NCI-H128 (cell line): Measurements from ENCODE around the gene SOCS1.

ENCODE experiments used
- DNase-seq: peaks from one replicate; lab custom pipeline; 2025; ENCODE audit not compliant: unreplicated experiment; lab: John Stamatoyannopoulos, UW

The SOCS1 gene

DNA sequence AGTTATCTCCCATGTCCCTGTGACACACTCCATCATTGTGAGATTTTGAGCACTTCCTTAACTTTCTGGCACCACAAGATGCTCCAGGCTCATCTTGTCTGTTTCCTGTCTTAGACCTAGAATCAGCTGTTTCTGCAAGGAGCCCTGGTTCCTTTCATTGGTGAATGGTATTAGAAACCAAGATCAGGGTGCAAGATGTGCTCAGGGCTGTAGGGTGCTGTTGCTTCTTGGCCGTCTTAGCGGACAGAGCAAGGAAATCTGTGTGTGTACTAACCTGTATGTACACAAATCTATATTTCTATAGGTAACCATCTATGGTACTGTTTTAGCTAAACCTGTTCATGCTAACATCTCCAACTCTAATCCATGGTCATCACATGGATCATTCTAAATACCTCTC lies 33.2 kb upstream of the SOCS1 start:
- DNase-seq = no peak

DNA sequence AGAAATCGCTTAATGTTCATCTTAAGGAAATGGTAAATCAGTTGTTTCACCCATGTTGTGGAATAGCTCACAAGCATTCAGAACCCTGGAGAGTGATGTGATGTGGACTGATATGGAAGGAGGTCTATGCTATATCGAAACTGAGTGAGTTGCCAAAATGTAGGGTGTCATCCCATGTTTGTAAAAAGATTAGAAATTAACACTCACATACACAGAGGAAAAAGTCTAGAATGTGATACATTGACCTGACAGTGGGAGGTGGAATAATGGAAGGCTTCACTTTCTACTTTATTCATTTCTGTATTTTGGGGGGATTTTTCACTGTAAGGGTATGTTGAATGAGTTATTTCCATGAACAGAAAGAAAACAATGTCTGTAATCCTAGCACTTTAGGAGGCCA lies 29.8 kb upstream of the SOCS1 start:
- no peak for DNase-seq

DNA sequence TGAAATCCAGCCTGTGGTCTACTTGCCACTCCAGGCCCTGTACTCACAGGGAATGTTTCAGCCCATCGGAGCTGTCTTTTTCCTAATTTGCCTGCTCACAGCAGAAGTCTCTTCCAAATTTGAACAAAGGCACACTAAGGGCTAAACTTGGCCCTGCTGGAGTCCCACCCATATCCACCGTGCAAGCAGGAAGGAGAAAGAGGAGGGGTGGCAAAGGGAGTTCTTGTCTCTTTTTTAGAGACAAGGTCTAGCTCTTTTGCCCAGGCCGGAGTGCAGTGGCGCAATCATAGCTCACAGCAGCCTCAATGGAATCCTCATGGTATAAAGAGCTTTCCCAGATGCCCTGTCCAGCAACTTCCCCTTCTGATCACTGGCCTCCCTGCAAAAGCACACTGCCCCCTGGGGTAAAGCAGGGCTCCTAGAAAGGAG lies 27.8 kb upstream of the SOCS1 start:
- DNase-seq = no peak

DNA sequence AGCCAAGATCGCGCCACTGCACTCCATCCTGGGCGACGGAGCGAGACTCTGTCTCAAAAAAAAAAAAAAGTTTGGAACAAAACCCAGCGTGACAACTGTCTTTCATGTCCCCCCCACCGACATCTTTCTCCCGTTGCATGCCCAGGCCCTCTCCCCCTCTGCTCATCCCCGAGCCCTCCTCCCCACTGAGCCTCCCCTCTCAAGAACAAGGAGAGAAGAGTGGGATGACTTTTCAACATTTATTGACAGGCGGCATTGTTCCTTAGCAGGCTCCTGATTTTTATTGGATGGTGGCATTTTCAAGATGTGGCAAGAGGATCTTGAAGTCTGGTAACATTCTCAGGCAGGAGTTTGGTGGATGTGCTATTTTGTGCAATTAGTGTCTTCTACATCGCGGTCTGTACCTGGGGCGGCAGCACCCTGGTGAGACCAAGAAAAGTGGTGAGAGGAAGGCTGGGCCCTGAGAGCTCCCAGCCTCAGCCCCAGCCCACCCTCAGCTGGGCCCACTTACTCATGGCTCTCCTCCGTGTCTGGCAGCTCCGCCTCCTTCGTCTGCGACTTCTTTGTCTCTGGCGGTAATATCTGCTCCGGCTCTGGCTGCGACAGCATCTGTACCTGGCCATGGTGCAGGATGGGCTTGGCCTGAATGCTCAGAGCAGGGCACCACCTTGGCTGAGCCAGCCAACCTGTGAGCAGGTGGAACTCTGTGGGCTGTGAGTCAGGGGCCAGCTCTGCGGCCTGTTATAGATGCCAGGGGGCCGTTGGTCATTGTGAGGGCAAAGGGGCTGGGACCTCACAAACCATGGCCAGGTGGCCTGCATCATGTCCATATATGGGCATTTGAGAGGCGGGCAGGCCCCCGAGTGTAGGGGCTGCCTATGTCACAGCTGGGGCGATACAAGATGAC lies 24.9 kb upstream of the SOCS1 start, which contains the start of gene PRM1:
Gene PRM1, minus strand, starts transcription at position 715 of the 907 bp plus-strand sequence. Its CDS starts 92 bp downstream, at position 623.
- DNase-seq = no peak

DNA sequence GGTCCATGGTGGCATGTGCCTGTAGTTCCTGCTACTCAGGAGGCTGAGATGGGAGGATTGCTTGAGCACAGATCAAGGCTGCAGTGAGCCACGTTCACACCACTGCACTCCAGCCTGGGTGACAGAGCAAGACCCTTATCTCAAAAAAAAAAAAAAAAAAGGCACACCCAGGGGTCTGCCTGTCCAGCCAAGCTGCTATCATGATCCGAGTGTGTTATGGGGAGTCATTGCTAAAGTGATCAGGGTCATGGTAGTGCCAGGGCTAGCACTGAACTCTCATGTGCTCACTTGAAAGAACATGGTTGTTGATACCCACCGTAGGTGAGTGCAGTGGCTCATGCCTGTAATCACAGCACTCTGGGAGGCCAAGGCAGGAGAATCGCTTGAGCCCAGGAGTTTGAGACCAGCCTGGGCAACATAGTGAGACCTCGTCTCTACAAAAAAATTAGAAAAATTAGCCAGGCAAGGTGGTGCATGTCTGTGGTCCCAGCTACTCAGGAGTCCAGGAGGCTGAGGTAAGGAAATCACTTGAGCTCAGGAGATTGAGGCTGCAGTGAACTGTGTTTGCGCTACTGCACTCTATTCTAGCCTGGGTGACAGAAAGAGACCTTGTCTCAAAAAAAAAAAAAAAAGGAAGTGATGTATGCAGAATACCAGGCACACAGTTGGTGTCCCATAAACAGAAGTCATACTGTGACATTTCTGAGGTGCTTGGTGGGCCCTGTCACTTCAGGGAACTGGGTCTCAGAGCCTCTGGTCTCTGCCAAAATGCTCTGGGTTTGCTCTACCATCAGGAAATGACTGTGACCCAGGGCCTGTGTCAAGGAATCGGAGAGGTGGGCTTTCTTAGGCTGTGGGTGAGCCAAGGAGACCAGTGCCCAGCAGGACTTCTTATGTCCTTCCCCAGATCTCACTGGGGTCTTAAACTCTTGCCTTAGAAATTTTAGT lies 23.0 kb upstream of the SOCS1 start:
- DNase-seq = no peak

DNA sequence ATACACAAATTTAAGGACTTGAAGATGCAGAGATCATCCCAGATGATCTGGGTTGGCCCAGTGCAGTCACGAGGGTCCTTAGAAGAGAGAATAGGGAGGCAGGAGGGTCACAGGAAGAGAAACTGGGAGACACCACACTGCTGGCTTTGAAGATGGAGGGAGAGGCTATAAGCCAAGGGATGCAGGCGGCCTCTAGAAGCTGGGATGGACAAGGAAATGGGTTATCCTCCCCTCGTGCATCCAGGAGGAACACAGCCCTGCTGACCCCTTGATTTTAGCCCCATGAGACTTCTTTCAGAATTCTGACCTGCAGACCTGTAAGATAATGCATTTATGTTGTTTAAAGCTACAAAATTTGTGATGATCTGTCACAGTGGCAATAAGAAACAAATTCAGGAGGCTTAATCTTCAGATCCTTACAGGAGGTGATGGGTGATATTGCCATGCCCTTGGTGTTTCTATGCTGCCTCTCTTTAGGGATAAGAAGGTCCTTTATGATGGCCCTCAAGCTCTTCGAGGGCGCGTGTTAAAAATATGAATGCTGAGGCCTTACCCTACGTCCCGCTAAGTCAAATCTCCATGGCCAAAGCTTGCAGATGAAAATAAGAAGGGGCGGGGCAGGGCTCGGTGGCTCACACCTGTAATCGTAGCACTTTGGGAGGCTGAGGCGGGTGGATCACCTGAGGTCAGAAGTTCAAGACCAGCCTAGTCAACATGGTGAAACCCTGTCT lies 21.8 kb upstream of the SOCS1 start:
- no peak for DNase-seq

DNA sequence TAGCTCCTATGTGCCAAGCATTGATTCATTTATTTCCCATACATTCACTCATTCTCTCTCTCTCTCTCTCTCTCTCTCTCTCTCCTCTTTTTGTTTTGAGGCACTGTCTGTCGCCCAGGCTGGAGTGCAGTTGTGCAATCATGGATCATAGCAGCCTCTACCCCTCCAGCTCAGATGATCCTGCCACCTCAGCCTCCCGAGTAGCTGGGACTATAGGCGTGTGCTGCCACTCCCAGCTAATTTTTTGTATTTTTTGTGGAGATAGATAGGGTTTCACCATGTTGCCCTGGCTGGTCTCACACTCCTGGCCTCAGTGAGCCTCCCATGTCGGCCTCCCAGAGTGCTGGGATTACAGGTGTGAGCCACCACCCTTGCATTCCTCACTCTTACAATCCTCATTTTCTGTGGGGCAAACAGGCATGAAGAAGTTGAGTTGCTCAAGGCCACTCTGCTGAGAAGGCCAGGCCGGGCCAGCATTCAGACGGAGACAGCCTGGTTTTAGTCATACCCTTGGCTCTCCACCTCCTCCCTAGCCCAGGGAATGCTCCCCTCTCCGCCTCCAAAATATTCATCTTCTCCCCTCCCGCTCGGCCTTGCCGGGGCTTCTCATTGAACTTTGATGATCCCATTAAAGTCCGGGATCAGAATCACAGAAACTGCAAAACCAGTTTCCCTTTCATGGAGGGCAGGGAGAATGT lies 21.0 kb upstream of the SOCS1 start:
- no peak for DNase-seq

DNA sequence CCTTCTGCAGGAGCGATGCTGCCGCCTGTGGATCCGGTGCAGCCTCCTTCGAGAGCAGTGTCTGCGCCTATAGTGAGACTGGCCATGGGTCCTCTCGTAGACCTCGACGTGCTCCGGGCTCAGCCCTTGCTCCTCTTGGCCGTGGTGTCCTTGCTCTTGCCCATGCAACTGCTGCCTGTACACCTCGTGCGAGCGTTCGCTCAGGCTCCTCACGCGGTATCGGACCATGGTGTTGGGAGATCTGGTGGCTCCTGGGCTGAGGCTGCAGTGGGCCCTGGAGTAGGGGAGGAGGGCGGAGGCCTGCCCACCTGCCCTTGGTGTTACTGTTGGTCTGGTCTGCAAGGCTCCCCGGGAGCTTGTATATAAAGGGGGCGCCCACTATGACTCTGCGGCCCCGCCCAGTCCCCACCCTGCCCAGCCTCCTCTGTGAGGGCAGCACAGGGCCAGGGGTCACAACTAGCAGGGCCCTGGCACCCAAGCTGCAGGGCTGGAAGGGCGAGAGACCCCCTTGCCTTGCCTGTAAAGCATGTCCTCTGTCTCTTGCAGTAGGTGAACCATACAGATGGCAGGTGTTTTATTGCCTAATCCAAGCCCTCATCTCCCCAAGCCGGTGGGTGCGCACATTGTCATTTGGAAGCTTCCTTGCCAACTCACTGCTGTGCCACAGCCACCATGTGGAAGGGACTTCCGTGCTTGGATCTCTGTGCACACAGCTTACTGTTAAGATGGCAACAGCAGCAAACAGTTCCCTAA lies 20.3 kb upstream of the SOCS1 start, which contains the start of gene PRM2:
Gene PRM2, minus strand, starts transcription at position 338 of the 753 bp plus-strand sequence. Its CDS starts 110 bp downstream, at position 228.
- DNase-seq = no peak

DNA sequence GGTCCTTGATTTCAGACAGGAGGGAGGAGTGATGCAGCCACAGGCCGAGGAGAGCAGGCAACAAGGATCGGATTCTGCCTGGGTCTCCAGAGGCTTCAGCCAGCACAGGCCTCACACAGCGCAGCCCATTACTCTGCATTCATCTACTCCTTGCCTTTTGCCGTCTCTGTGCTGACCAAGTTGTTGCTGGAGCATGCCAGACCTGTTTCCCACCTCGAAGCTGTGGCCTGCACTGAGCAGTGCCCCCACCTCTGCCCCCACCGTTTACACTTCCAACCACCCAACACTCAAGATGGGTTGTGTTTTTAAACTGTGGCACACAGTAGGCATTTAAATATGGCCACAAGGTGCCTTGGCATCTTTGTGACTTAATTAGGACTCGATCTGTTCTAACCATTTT lies 19.0 kb upstream of the SOCS1 start:
- no peak for DNase-seq

DNA sequence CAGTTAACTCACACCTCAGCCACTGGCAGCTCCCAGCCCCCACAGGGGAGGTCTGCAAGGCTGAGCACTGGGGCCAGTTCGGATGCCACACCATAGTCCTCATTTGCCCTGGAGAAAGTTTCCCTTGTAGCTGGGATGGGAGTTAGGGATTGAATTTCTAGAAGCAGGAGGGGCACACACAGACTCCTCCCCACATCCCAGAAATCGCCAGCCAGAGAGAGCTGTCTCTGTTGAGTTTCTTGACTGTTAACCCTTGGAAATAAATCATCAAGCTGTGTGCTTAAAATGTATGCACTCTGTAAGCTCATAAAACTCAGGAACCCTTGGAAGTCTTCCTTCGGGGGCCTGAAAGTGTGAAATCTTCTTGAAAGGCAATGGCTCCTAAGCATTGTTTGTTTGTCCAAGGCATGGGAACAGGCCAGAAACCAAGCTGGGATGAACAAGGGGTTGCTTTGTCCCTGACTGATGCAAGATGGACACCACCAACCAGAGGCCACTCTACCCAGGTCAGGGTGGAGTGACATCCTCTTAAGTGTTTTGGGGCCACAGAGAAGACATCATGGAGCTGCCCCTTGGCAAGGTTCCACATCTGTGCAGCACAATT lies 17.8 kb upstream of the SOCS1 start:
- DNase-seq = no peak

DNA sequence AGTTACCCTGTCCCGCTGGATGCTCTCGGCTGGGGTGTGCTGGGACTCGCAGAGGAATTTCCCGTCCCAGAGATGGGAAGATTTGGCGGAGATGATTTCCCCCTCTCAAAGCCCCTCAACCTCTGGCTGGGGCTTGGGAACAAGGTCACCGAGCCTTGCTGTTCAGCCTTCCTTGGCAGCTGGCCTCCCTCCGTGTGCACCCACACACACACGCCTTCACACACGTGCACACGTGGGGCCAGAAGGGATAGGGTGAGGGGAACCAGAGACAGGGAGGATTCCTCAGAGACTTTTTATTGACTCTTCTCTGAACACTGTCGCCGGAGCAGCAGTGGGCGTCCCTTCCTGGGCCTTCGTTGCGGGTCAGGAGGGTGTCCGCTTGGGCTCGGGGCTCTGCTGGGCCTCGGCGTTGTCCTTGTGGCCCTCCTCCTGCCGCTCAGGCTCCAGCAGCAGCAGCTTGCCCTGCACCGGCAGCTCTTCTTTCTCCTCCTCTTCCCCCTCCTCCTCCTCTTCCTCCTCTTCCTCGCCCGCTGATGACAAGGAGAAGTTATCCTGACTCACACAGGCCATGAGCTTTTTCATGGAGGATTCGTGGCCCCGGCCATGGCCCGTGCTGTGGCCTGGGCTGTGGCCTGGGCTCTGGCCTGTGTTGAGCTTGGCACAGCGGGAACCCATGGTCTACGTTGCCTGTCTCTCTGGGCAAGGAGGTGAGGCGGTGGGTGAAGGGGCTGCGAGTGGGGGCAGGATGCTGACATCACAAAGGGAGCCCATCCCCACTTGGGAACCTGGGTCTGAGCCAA lies 17.1 kb upstream of the SOCS1 start, which contains the start of gene PRM3:
Gene PRM3, minus strand, starts transcription at position 709 of the 800 bp plus-strand sequence. Its CDS starts 34 bp downstream, at position 675.
- DNase-seq = no peak

DNA sequence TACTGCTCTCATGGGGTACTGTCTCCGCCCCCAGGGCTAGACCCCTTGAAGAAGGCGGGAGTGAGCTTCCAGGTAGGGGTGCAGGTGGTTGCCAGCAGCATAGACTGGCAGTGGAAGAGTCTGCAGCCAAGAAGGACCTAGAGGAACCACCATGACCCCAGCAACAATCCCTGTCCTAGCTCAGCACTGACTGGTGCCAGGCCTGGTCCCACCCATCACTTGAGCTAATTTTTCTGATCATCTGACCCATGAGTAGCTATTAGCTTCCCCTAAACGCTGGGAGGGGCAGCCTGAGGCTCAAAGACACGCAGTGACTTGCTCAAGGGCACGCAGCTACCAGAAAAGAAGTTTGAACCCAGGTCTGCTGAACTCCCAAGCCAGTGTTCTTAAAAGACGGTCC lies 16.5 kb upstream of the SOCS1 start:
- DNase-seq = no peak

DNA sequence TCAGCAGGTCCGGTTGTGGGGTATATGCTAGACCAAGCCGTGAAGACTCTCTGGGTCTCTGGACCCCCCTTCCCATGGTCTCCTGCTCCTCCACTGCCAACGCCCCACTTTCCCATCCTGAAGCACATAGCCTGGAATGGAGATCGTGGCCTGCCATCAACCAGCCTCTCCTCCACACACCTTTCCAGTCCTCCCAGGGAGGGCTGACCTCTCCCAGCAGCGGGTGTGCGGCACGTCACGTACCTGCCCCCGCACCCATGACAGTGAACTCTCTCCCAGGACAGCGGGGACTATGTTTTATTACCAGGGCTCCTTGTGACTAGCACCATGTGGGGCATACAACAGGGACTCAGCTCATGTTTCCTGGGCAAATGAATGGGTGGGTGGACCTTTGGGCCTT lies 15.6 kb upstream of the SOCS1 start:
- DNase-seq = no peak

DNA sequence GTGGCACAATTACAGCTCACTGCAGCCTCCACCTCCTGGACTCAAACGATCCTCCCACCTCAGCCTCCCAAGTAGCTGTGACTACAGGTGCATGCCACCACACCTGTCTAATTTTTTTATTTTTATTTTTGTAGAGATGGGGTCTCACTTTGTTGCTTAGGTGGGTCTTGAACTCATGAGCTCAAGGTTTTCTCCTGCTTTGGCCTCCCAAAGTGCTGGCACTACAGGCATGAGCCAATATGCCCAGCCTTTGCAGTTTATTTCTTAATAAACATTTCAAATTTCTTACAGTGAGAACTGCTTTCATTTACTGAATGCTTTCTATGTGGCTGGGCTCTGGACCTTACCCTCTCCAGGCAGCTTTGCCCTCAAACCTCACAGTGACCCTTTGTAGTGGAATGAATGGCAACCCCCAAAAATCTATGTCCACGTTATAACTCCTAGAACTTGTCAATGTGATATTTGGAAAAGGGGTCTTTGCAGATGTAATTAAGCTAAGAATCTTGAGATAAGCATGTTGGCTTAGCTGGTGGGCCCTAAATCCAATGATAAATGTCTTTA lies 14.7 kb upstream of the SOCS1 start:
- no peak for DNase-seq

DNA sequence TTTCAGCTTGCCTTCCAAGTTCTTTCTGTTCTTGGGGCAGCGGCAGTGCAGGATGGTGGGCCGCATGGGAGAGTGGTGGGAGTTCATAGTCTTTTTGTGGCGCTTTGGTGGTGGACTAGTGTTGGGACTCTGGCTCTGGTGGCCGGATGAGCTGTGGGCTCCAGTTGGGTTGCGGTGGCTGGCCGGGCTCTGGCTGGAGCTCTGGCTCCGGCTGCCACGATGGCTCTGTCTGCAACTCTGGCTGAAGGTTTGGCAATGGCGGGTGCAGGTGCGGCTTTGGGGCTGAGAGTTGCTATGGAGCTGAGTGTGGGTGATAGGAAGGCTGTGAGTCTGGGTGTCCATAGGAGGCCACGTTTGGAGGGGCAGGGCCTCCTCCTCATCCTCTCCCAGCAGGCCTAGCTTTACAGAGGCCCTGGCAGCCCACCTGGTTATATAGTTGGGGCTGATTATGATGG lies 12.9 kb upstream of the SOCS1 start, which contains the start of gene TNP2:
Gene TNP2, minus strand, starts transcription at position 405 of the 455 bp plus-strand sequence. Its CDS starts 63 bp downstream, at position 342.
- no peak for DNase-seq

DNA sequence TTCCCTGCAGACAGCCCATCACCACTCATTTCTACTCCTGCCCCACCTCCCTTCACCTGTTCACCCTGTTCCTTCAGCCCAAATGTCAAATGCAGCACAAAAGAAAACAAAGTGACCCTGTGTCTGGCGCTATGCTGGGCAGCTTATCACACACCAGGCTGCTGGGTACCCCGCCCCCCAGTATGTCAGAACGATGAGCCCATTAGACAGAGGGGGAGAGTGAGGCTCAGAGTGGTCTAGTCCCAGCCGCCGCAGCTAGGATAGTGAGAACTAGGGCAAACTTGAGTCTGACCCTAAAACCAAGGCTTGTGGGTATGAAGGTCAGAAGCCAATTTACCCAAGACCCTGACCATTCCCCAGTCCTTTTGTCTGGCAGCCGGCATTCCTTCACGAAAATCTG lies 9.1 kb upstream of the SOCS1 start:
- no peak for DNase-seq

DNA sequence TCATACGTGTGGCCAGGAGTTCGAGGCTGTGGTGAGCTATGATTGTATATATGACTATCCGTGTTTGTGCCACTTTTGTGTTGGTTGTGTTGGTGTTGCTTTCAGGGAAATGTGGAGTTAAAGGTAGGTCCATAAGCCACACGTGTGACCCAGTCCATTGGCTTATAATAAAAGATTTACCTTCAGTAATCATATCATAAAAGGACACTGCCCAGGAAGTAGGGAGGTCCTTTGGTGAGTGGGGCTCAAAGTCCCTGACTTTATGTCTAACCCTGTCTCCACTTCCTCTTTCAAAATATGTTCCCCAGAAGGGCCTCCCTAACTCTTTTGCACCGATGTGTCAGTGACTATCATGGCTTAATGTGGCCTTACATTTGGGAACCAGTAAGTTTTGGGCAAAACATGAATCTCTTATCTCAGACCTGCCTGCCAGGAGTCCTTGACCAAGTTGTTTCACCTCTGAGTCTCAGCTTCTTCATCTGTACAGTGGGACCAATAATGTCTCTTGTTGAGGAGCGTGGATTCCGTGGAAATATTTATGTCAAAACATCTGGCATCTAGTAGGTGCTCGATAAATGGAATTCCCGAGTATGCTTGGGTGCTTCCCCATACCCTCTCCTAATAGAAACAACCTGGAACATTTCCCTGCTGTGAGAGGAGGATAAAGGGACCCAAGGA lies 8.3 kb upstream of the SOCS1 start:
- DNase-seq = no peak
